ENCODE measurements around the gene ZNF346.
"Not testable (repeated sequence)": the region's sequence is repeated elsewhere in the genome, so short reads cannot be mapped to it uniquely, and the experiment has no call there.

The ZNF346 gene, protein sequence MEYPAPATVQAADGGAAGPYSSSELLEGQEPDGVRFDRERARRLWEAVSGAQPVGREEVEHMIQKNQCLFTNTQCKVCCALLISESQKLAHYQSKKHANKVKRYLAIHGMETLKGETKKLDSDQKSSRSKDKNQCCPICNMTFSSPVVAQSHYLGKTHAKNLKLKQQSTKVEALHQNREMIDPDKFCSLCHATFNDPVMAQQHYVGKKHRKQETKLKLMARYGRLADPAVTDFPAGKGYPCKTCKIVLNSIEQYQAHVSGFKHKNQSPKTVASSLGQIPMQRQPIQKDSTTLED

DNA sequence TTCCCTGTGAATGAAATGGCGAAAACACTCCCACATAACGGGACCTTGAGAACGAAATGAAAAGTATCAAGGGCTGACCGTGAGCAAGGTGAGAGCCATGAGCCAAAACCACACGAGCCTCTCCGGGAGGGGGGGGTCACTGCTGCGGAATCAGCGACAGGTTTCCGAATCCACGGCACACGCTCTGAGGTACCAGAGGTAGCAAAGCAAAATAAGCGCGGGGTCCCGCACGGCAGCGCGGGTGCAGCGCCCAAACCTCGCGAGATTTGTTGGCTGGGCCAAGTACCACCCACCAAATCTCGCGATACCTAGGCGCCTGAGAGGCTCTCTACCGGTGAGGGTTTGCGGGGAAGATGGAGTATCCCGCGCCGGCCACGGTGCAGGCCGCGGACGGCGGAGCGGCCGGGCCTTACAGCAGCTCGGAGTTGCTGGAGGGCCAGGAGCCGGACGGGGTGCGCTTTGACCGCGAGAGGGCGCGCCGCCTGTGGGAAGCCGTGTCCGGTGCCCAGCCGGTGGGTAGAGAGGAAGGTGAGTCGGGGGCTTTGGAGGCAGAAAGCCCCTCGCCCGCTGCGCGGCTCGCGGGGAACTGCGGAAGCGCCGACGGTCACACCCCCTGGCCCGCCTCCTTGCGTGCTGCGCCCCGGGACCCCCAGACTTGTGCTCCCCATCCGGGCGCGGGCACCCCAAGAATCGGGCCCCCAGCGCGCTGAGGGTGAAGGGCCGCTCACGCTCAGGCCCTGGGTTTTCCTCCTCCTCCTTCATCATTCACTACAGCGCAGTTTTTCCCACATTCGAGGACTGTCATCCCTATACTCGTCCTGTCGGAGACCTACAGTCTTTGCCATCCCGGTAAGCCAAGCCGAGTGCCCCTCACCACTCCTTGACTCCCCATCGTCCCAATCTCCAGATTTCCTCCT, at the start of gene ZNF346:
ZNF346 (plus strand) TSS at position 311 of the 917 bp plus-strand sequence; CDS start at position 354, 43 bp downstream.
- peak; percentile 89 to 90 (median 90) for DNase-seq (ENCODE audit: low read depth in 2 of 3, low spot score in 1 of 3)

DNA sequence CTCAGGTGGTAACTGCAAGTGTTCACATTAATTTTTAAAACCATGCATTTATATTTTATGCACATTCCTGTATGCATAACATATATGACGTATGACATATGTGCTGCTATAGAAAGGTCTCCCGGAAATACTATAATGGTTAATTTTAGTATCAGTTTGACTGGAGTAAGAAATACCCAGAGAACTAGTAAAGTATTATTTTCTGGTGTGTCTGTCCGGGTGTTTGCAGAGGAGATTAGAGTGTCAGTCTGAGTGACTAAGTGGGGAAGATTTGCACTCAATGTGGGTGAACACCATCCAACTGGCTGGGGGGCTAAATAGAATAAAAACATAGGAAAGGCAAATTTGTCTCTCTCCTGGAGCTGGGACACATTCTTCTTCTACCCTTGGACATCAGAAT, 42.8 kb upstream of the ZNF346 start:
- no peak for DNase-seq (ENCODE audit: low read depth in 2 of 3, low spot score in 1 of 3)

DNA sequence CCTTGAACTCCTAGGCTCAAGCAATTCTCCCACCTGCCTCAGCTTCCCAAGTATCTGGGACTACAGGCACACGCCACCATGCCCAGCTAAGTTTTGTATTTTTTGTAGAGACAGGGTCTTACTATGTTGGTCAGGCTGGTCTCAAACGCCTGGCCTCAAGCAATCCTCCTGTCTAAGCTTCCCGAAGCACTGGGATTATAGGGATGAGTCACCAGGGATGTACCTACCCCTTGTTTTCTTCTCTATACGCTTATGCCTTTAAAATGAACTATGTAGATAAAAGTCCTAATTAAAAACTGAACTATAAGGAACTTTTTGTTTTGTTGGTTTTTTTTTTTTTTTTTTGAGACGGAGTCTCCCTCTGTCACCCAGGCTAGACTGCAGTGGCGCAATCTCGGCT, 41.7 kb upstream of the ZNF346 start:
- DNase-seq (ENCODE audit: low read depth in 2 of 3, low spot score in 1 of 3), result no peak

DNA sequence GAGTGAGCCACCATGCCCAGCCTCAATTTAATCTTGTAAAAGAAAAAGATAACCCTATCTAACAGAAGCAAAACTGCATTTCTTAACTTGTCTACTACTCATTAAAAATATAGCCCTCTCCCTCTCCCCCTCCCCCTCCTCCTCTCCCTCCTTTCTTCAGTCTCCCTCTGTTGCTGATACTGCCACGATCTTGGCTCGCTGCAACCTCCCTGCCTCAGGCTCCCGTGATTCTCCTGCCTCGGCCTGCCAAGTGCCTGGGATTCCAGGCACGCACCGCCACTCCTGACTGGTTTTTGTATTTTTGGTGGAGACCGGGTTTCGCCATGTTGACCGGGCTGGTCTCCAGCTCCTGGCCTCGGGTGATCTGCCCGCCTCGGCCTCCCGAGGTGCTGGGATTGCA, 39.4 kb upstream of the ZNF346 start:
- DNase-seq (ENCODE audit: low read depth in 2 of 3, low spot score in 1 of 3), result not testable (repeated sequence)

DNA sequence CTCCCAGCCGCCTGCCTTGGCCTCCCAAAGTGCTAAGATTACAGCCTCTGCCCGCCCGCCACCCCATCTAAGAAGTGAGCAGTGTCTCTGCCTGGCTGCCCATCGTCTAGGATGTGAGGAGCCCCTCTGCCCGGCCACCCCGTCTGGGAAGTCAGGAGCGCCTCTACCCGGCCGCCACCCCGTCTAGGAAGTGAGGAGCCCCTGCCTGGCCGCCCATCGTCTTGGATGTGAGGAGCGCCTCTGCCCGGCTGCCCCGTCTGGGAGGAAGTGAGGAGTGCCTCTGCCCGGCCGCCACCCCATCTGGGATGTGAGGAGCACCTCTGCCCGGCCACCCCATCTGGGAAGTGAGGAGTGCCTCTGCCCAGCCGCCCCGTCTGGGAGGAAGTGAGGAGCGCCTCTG, 38.9 kb upstream of the ZNF346 start:
- DNase-seq (ENCODE audit: low read depth in 2 of 3, low spot score in 1 of 3), result not testable (repeated sequence)

DNA sequence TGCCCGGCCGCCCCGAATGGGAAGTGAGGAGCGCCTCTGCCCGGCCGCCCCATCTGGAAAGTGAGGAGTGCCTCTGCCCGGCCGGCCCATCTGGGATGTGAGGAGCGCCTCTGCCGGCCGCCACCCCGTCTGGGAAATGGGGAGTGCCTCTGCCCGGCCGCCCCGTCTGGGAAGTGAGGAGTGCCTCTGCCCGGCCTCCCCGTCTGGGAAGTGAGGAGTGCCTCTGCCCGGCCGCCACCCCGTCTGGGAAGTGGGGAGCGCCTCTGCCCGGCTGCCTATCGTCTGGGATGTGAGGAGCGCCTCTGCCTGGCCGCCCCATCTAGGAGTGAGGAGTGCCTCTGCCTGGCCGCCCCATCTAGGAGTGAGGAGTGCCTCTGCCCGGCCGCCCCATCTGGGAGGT, 38.3 kb upstream of the ZNF346 start:
- DNase-seq (ENCODE audit: low read depth in 2 of 3, low spot score in 1 of 3), result not testable (repeated sequence)

DNA sequence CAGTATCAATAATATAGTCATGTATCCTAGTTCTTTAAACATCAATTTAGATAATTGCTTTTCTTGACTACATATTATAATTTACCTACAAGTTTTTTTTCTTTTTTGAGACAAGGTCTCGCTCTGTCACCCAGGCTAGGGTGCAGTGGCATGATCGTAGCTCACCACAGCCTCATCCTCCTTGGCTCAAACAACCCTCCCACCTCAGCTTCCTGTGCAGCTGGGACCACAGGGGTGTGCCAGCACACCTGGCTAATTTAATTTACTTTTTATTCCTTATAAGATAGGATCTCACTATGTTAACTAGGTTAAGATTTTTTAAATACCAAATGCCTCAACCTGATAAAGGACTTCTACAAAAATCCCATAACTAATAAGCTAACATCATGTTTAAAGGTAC, 37.0 kb upstream of the ZNF346 start:
- no peak for DNase-seq (ENCODE audit: low read depth in 2 of 3, low spot score in 1 of 3)

DNA sequence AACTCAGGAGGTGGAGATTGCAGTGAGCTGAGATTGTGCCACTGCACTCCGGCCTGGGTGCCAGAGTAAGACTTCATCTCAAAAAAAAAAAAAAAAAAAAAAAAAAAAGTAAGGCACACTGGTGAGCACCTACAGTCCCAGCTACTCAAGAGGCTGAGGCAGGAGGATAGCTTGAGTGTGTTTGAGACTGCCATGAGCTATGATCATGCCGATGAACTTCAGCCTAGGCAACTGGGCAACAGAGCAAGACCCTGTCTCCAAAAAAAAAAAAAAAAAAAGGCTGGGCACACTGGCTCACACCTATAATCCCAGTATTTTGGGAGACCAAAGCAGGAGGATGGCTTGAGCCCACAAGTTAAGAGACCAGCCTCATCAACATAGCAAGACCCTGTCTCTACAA, 36.2 kb upstream of the ZNF346 start:
- no peak for DNase-seq (ENCODE audit: low read depth in 2 of 3, low spot score in 1 of 3)

DNA sequence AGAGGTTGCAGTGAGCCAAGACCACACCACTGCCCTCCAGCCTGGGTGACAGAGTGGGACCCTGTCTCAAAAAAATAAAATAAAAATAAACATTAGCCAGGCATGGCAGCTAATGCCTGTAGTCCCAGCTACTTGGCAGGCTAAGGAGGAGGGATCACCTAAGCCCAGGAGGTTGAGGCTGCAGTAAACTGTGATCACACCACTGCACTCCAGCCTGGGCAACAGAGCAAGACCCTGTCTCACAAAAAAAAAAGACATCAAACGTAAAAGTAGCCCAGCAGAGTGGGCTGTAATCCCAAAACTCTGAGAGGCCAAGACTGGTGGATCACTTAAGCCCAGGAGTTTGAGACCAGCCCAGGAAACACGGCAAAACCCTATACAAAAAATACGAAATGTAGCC, 34.9 kb upstream of the ZNF346 start:
- no peak for DNase-seq (ENCODE audit: low read depth in 2 of 3, low spot score in 1 of 3)

DNA sequence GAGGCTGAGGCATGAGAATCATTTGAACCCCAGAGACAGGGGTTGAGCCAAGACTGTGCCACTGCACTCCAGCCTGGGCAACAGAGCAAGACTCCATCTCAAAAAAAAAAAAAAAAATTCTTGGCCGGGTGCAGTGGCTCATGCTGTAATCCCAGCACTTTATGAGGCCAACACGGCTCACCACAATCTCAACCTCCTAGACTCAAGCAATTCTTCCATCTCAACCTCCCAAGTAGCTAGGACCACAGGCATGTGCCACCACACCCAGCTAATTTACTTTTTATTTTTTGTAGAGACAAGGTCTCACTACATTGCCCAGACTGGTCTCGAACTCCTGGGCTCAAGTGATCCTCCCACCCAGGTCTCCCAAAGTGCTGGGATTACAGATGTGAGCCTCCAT, 29.4 kb upstream of the ZNF346 start:
- DNase-seq (ENCODE audit: low read depth in 2 of 3, low spot score in 1 of 3), result not testable (repeated sequence)

DNA sequence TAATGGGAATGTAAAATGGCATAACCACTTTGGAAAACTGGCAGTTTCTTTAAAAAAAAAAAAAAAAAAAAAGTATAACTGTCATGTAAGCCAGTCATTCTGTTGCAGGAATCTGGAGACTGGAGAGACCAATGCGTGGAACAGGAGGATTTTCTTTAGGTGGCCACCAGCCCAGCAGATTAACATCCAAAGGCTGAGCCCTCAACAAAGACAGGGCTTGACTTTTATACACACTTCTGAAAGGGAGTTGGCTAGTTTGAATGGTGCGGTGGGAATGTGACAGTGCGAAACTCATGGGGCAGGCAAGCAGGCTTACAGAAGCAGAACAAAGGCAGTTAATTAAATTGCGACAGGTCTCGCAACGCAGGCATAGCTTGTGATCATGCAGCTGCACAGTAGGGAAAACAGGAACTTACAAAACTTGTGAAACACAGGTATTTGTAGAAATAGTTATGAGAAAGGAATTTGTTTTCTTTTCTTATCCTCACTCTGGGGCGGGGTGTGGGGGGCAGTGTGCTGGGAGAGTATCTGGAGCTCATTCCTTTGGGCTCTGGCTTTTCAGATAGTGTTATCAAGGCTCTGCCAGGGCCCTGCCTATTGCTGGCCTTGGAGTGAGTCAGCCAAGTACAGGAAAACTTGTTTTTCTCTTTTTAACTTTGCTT, 27.9 kb upstream of the ZNF346 start:
- no peak for DNase-seq (ENCODE audit: low read depth in 2 of 3, low spot score in 1 of 3)

DNA sequence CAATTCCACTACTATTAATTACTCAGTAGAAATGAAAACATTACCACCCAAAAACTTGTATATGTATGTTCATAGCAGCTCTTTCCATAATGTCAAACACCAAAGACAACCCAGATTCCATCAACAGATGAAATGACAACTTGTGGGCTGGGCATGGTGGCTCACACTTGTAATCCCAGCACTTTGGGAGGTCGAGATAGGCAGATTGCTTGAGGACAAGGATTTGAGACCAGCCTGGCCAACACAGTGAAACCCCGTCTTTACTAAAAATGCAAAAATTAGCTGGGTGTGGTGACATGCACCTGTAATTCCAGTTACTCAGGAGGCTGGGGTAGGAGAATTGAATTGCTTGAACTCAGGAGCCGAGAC, 27.4 kb upstream of the ZNF346 start:
- no peak for DNase-seq (ENCODE audit: low read depth in 2 of 3, low spot score in 1 of 3)

DNA sequence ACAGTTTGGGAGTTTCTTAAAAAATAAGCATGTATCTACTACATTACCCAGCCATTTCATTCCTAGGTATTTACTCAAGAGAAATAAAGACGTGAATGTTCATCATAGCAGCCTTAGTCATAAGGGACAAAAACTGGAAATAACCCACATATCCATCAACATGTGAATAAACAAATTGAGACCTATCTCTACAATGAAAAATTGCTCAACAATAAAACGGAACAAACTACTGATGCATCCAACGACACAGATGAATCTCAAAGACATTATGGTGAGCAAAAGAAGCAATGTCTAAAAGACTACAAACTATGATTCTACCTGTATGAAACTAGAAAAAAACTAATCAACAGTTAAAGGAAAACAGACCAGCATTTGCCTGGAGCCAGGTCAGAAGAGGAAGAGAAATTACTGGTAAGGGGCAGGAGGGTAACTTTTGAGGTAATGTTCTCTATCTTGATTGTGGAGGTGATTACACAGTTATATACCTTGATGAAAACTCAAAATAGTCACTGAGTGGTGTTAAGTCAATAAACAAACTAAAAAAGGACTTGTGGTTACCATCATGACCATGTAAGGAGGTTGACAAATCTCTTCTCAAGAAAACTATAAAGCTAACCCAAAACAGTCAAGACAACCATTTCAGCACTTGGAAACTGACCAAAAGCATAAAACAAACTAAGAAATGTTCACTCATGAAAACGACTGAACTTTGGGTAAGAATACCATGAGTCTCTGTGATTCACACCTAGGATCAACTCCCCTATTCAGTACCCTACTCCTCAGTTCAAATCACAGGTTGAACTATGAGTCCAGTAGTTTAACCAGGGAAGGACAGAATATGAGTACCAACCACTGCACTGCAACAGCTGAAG, 26.4 kb upstream of the ZNF346 start:
- no peak for DNase-seq (ENCODE audit: low read depth in 2 of 3, low spot score in 1 of 3)

DNA sequence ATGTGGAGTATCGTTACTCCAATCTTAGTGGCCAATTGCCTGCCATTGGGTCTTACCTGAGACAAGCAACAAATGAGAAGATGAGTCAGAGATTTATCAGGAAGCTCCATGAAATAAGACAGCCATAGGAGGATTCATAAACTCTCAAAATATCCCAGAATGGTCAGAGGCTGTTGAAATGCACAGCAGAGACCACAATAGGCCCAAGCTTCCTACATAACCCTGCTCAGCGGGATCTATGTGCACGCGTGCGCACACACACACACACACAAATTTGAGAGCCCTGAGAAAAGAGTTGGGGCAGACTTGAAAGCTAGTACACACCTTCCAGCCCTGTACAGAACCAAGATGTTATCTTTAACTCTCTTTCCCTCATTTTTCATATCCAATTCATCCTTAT, 25.7 kb upstream of the ZNF346 start:
- no peak for DNase-seq (ENCODE audit: low read depth in 2 of 3, low spot score in 1 of 3)

DNA sequence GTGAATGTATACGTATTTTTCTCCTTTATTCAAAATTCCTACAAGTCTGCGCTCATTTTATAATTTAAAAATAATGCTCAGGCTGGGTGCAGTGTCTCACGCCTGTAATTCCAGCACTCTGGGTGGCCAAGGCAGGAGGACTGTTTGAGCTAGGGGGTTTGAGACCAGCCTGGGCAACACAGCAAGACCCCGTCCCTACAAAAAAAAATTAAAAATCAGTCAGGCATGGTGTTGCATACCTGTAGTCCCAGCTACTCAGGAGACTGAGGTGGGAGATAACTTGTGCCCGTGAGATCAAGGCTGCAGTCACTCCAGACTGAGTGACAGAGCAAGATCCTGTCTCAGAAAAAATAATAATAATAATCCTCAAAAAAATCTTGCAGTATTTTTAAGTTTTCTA, 23.7 kb upstream of the ZNF346 start:
- no peak for DNase-seq (ENCODE audit: low read depth in 2 of 3, low spot score in 1 of 3)

DNA sequence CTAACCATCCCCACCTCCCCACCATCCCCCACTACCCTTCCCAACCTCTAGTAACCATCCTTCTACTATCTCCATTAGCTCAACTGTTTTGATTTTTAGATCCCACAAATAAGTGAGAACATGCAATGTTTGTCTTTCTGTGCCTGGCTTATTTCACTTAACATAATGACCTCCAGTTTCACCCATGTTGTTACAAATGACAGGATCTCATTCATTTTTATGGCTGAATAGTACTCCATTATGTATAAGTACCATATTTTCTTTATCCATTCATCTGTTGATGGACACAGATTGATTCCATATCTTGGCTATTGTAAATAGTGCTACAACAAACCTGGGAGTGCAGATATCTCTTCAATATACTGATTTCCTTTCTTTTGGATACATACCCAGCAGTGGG, 23.0 kb upstream of the ZNF346 start:
- not testable (repeated sequence) for DNase-seq (ENCODE audit: low read depth in 2 of 3, low spot score in 1 of 3)

DNA sequence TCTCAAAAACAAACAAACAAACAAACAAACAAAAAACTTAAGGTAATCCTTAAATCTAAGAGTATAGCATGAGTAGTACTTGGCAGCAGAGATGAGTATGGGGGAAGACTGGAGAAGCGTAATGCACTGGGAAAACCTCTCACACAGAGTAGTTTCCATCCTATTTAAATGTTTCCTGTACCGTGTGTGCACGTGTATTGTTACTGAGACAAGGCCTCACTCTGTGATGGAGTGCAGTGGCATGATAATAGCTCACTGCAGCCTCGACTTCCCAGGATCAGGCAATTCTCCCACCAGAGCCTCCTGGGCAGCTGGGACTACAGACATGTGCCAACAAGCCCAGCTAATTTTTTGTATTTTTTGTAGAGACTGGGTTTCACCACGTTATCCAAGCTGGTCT, 18.8 kb upstream of the ZNF346 start:
- no peak for DNase-seq (ENCODE audit: low read depth in 2 of 3, low spot score in 1 of 3)

DNA sequence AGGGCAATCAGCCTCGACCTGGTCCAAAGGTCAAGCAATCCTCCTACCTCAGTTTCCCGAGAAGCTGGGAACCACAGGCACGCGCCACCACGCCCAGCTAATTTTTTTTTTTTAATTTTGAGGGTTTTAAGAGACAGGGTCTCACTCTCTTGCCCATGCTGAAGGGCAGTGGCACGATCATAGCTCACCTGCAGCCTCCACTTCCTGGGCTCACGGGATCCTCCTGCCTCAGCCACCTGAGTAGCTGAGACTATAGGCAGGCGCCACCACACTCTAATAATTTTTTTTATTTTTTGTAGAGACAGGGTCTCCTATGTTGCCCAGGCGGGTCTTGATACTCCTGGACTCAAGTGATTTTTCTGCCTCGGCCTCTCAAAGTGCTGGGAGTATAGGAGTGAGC, 17.5 kb upstream of the ZNF346 start:
- no peak for DNase-seq (ENCODE audit: low read depth in 2 of 3, low spot score in 1 of 3)

DNA sequence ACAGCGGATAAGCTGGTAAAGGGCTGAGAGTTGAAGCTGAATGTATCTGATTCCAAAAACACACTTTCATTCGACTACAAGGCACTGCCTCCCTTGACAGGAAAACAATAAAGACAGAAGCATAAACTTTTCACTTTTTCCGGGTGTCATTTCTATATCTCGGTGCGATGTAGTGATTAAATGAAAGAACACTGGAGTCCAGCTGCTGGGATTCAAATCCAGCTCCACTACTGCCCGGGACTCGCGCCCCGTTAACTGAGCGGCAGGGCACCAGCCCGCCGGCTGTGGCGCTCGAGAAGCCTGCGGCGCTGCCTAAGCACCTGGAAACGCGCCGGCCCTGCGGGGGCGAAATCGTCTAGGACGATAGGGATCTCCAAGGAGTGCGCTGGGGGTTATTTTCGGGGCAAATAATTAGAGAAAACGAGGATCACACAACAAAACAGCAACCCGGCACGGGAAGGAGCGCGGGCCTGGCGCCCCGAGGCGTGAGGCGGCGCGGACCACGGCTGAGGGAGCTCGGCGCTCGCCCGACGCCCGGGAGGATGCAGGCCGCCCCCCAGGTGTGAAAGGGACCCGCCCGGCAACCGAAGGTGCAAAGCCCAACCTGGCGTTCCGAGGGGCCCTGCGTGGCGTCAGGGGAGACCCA, 16.8 kb upstream of the ZNF346 start:
- DNase-seq (ENCODE audit: low read depth in 2 of 3, low spot score in 1 of 3), result peak; percentile 45 to 67 (median 47)

DNA sequence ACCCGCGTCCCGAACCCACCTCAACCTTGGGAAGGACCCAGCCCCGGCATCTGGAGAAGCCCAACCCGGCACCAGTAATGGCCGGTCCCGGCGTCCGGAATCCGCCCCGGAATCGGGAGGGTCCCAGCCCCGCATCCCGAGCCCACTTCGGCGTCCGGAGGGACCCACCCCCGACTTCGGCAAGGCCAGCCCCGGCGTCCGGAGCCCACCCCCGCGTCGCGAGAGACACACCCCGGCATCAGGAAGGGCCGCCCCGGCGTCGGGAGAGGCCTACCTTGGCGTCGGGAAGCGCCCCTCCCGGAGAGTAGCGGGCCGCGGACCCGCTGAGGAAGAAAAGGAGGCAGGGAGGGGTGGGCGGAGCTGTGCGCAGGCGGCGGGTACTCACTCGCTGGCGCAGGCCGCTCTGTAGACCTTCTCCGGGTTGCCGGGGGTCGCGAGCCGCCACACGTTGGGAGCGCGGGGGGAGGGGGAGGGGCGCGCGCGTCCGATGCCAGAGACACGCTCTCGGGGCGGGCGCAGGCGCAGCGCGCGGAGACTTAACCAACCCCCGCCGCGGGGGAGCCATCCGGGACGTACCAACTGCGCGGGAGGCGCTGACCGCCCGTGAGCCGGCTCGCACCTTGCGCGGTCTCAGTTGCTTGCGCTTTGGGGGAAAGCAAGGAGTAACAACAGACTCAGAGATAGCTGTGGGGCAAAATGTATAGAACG, 16.1 kb upstream of the ZNF346 start, which contains the start of gene UIMC1:
UIMC1 (minus strand) TSS at position 515 of the 708 bp plus-strand sequence. CDS start 24,164 bp downstream, outside the sequence.
- peak; percentile 86 to 91 (median 87) for DNase-seq (ENCODE audit: low read depth in 2 of 3, low spot score in 1 of 3)

All from stimulated activated CD4-positive, alpha-beta T cell treated with anti-CD3 and anti-CD28 coated beads, Interleukin-12 subunit alpha, Interleukin-12 subunit beta, amount 100 ng/mL, for 48 hours (primary cell).